GM12878 (cell line): ENCODE measurements around the gene PDLIM4.

ENCODE experiments used
- CBX5 ChIP-seq: sonication (generic); IDR thresholded peaks from 2 replicates; pipeline ENCODE4 v1.6.1; 2016; ENCODE audit warnings: low read depth, moderate library complexity, mild to moderate bottlenecking, inconsistent platforms
- CHD4 ChIP-seq: fragments of 200-600 bp; sonication (generic); IDR thresholded peaks from 2 replicates; pipeline ENCODE4 v1.6.1; 2016; ENCODE audit warnings: mild to moderate bottlenecking
- EGR1 ChIP-seq, 2 experiments: IDR thresholded peaks; 1 replicate in 1 of 2; 2 replicates in 1 of 2; pipeline ENCODE4 v1.6.1; 2011 to 2012; ENCODE audit warnings: low read depth in 2 of 2, low read length in 2 of 2, borderline replicate concordance in 1 of 2, mild to moderate bottlenecking in 1 of 2, moderate library complexity in 1 of 2
- EZH2 ChIP-seq: IDR thresholded peaks from 2 replicates; pipeline ENCODE4 v1.6.1; 2012; ENCODE audit warnings: low read depth, mild to moderate bottlenecking, control low read depth, inconsistent platforms, low read length, borderline replicate concordance; ENCODE audit not compliant: control insufficient read depth
- GABPA ChIP-seq: IDR thresholded peaks from 2 replicates; pipeline ENCODE4 v1.6.1; 2014; ENCODE audit warnings: antibody characterized with exemption, low read depth, mild to moderate bottlenecking, inconsistent platforms
- NRF1 ChIP-seq: conservative IDR thresholded peaks from 2 replicates; pipeline ENCODE4 v1.6.1; 2011; ENCODE audit warnings: mild to moderate bottlenecking, low read depth, low read length, improper control_type of control experiment
- POLR2A ChIP-seq: IDR thresholded peaks from 2 replicates; pipeline ENCODE4 v1.6.1; 2011; ENCODE audit warnings: low read depth, mild to moderate bottlenecking, low read length
- SP1 ChIP-seq: IDR thresholded peaks from one replicate; pipeline ENCODE4 v1.6.1; 2011; ENCODE audit warnings: low read depth, low read length
- TARDBP ChIP-seq: IDR thresholded peaks from 2 replicates; pipeline ENCODE4 v1.6.1; 2016; ENCODE audit warnings: borderline replicate concordance
- TCF12 ChIP-seq: IDR thresholded peaks from 2 replicates; pipeline ENCODE4 v1.6.1; 2011; ENCODE audit warnings: low read depth, mild to moderate bottlenecking, low read length
- TF ChIP-seq, protein P1 (sequence below), 3 experiments: IDR thresholded peaks in 2 of 3; conservative IDR thresholded peaks in 1 of 3; 2 replicates each; pipeline ENCODE4 v1.5.1; 2011; ENCODE audit warnings: low read depth in 3 of 3, low read length in 3 of 3, mild to moderate bottlenecking in 3 of 3, control low read depth in 2 of 3, moderate library complexity in 2 of 3, inconsistent platforms in 1 of 3, mixed read lengths in 1 of 3; ENCODE audit not compliant: control insufficient read depth in 2 of 3, insufficient read depth in 1 of 3; ENCODE audit errors: extremely low read depth in 1 of 3
- TF ChIP-seq, protein P2 (sequence below): IDR thresholded peaks from 2 replicates; pipeline ENCODE4 v1.6.1; 2012; ENCODE audit warnings: low read depth, low read length, improper control_type of control experiment

DNA sequence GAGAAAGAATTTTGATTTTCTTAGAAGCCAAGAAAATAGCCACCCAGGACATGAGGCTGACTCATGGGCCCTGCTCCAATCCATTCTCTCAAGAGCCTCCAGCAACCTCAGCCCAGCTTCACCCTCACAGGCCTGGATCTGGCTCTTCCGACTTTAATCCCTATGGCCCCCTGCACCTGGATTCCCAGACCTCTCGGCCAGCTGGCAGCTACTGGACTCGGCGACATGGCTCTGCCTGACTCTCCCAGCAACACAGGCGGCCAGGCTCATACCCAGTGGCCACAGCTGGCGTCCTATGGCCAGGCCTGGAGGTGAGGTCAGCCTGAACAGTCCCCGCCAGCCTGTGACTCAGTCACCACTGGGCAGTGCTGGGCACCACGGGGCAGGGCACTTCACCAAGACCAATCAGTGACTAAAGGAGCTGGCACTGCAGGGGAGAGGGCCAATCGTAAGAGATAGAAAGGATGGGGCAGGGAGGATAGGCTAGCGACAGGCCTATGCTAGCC lies 6.2 kb upstream of the PDLIM4 start:
- TF ChIP-seq, protein P1, sequence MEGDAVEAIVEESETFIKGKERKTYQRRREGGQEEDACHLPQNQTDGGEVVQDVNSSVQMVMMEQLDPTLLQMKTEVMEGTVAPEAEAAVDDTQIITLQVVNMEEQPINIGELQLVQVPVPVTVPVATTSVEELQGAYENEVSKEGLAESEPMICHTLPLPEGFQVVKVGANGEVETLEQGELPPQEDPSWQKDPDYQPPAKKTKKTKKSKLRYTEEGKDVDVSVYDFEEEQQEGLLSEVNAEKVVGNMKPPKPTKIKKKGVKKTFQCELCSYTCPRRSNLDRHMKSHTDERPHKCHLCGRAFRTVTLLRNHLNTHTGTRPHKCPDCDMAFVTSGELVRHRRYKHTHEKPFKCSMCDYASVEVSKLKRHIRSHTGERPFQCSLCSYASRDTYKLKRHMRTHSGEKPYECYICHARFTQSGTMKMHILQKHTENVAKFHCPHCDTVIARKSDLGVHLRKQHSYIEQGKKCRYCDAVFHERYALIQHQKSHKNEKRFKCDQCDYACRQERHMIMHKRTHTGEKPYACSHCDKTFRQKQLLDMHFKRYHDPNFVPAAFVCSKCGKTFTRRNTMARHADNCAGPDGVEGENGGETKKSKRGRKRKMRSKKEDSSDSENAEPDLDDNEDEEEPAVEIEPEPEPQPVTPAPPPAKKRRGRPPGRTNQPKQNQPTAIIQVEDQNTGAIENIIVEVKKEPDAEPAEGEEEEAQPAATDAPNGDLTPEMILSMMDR (IDR thresholded peaks at IDR 0.05 in 2 of 3, conservative IDR thresholded peaks at IDR 0.05 in 1 of 3; ENCODE audit: control insufficient read depth in 2 of 3, extremely low read depth in 1 of 3, insufficient read depth in 1 of 3, low read depth in 3 of 3, low read length in 3 of 3) = no peak
- TF ChIP-seq NRF1 (no peak), POLR2A (no peak), GABPA (no peak), EZH2 (no peak), CBX5 (no peak), CHD4 (no peak), EGR1 (IDR thresholded peaks at IDR 0.05; ENCODE audit: borderline replicate concordance in 1 of 2, low read depth in 2 of 2, low read length in 2 of 2) (no peak), SP1 (no peak), TCF12 (no peak), TARDBP (no peak)
- TF ChIP-seq, protein P2, sequence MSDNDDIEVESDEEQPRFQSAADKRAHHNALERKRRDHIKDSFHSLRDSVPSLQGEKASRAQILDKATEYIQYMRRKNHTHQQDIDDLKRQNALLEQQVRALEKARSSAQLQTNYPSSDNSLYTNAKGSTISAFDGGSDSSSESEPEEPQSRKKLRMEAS = no peak
